GM20431 (cell line): ENCODE measurements around the gene PDGFA.

Experiments used
- in situ Hi-C: fragments of 300-500 bp; cut with MseI, MboI; formaldehyde crosslinking; loops from one replicate; pipeline ENCODE4 v1.15.0; 2020; ENCODE audit warnings: low sequenced_read_pairs; ENCODE audit not compliant: unreplicated experiment

The PDGFA gene

DNA sequence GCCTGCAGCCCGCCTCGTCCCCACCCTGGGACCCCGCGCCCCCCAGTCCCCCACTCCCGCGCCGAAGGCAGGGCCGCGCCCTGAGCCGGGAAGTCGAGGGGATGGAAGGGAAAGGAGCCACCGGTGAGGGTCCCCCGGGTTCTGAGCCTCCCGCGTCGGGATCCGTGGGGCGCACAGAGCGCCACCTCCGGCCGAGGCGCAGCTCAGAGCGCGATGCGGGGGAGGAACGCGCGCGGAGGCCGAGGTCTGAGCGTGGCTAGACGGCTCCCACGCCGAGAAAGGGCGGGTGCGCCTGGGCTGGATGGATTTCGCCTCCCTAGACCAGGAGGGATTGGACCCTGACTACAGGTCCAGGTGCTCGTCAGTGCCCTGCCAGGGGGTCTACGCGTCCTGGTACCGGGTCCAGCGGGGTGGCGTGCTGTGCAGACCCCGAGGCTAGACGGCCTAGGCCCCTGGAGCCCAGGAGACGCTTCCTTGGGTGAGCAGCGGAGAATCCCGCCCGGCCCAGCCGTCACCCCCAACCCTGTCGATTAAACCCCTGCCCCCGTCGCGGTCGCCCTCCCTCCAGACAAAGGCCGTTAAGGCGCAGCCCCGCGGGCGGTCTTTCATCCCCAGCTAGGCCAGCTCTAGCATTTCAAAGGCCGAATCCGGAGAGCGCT, 986 bp upstream of the PDGFA start:
- in situ Hi-C loops: no loop called here

DNA sequence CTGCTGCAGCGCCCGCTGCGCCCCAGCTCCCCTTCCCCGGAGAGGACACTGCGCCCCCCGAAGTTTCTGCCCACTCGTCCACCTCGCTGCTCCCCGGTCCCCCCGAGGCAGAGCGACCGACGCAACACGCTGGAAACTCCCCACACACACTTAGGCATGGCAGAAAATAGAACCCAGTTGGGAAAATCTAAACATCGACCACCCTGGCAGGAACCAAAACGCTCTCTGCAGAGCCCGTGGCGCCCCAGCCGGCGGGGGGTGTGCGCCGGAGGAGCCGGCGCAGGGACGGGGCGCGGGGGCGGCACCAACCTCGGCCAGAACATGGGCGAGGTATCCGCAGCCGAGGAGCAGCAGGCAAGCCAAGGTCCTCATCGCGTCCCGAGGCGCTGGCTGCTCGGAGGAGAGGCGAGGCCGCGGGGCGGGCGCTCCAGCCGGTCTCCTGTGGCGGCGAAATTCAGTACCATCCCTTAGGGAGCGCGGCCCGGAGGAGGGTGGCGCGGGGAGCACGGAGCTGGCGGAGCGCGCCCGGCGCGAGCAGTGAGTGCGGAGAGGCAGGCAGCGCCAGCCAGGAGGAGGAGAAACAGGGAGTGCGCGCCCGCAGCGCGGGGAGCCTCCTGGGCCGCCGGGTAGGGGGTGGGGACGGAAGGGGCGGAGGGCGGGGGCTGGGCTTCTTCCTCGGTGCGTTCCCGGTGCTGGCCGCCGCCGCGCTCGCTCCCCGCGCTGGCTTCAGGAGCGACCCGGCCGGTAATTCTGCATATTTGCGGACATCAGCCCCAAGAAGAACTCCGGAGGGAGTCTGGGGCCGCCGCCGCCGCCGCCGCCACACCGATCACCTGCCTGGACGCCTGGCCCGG, 789 bp downstream of the PDGFA start:
- in situ Hi-C loops: no loop called here

DNA sequence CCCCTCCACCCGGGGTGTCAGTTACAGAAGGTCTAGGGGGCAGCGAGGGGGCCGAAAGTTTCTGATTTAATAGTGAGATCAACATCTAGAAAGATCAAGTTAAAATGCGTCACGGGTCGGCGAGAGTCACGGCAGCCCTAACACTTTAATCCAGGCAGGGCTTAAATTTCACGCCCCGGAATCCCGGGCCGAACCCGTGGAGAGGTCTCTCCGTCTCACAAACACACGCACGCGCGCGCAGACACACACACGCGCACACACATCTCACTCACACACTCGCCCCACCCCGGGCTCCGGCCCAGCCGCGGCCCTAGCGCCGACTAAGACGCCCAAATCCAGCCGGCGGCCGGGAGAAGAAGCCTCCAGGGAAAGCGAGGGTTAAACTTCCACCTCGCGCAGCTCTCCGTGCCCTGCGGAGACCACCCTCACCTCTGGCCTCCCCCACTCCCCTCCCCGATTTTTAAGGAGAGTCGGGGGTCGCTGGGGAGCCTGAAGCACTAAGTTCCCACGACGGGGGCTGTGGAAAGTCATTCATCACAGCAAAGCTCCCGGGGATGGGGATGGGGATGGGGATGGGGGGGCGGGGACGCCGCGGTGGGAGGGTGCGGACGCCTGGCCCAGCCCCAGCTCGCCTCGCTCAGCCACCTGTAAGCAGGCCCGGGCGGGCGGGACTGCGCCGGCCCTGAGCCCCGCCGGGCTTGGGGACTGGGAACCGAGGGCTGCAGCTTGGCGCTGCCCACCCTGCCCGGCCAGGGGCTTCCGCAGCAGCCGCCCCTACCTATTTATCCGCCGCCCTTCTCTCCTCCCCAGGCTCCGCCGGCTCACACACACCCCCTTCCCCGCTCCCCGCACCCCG, 1.6 kb downstream of the PDGFA start:
- in situ Hi-C loops: no loop called here

DNA sequence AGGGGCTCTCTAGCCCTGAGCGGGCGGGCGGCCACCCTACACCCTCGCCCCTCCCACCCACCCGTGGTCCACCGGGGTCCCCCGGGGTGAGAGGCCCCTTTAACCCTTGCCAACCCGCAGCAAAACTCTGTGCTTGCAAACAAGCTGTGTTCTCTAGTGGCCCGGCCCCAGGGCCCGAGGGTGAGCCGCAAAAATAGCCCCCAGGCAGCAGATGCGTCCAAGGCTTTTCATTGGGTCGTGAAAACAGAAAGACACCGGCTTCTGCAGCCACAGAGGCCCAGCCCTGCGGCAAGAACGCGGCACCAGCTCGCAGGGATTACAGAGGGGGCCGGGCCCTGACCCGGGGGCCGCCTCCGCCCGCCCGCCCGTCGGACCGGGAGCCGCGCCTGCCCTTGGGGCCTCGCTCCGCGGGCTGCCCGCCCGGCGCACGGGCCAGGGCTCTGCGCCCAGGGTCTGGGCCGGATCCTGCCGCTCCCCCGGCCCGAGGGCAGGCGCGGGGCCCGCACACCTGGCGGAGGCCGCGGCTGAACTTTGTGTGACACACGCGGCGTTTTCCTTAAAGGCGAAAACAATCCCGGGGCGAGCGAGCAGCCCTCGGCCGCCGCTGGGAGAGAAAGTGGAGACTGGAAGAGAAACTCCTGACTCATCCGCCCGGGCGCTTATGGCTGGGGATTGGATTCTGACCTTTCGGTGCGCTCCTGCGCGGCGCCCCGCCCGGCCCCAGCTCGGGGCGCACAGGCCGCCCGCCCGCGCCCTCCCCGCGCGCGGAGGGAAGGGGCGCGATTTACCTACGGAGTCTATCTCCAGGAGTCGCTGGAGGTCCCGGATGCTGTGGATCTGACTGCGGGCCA, 2.8 kb downstream of the PDGFA start:
- in situ Hi-C loops: no loop called here

DNA sequence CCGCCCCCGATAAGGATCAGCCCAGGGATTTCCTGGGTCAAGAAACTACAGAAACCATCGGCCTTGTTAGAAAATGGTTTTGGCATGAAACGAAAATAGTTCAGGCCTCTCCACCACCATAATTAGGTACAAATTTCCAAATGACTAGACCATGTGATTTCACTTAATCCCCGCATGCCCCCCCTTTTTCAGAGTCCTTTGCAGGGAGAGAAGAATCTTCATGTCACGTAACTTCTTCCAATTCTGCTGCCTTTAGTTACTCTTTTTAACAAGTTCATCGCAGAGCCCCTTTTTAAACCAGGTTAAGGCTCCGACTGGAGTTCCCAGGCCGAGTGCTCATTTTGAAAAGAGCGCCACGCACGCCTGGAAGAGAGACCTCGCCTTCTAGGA, 3.4 kb downstream of the PDGFA start:
- in situ Hi-C loops: no loop called here

DNA sequence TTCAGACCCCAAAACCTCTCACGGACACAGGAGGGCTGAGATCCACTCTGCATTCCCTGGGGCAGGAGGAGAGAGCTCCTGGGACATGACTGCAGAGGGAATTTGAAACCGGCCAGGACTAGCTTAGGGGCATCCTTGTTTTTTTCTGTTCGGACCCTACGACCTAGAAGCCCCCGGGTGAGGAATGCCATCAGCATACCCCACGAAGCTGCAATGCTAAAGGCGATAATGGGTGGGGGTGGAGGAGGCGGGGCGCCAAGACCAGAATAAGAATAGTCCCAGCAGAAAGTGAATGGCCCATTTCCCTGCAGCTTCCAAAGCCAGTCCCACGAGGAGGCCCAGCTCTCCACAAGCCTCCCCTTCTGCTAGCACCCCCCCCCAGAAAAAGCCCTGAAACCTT, 4.0 kb downstream of the PDGFA start:
- in situ Hi-C loops: no loop called here

DNA sequence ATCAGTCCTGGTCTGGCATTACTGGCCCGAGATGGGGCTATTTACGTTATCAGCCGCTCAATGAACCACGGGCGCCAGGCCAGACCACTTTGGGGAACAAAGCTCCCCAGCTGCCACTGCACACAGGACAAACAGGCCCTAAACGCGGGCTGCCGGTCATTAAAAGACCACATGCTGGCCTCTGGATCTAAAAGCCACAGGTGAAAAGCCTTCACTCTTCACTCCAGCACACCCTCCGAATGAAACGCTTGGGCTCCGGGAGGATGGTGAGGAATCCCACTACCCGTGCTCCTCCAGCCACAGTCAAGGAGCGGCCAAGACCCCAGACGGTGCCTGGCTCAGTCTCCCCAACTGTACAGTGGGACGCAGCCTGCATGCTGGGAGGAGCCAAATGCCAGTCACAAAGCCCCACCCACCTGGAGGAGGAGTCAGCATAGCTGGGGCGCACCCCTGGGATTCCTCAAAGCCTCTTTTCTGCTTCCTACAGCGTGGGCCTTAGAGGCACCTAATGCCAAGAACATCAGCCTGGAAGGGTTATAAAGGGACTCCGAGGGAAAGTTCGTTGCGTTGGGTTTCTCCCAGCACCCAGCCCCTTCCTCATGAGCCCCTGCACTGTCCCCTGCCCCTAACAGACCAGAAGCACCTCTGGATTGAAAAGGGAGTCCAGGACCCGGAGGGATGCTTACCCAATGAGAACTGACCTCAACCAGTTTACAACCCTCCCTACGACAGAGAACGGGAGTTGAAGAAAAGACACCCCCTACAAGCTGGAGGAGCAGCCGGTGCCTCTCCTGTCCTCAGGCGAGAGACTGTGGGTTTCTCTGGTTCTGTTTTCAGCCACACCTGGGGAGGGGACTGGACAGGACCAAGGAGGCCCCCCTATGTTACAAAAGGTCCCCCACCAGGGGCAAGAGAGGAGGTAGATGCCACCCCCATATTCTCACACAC, 4.7 kb downstream of the PDGFA start:
- in situ Hi-C loops: no loop called here

DNA sequence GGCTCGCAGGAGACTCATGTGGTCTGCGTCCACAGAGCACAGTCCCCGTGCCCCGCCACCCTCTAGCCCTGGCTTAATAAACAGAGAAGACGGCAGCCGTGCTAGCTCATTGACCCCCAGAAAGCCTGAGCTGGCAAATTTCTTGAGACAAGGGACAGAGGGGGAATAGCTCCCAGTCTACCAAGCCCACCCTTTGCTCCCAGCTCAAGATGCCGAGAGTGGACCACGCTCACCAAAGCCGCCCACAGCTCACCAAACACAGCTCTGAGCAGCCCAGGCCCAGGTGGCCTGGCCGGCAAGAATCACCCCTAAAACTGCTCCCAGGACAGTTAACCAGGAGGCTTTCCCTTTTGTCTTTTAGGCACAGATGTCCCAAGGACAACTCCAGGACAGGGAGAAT, 5.4 kb downstream of the PDGFA start:
- in situ Hi-C loops: no loop called here

DNA sequence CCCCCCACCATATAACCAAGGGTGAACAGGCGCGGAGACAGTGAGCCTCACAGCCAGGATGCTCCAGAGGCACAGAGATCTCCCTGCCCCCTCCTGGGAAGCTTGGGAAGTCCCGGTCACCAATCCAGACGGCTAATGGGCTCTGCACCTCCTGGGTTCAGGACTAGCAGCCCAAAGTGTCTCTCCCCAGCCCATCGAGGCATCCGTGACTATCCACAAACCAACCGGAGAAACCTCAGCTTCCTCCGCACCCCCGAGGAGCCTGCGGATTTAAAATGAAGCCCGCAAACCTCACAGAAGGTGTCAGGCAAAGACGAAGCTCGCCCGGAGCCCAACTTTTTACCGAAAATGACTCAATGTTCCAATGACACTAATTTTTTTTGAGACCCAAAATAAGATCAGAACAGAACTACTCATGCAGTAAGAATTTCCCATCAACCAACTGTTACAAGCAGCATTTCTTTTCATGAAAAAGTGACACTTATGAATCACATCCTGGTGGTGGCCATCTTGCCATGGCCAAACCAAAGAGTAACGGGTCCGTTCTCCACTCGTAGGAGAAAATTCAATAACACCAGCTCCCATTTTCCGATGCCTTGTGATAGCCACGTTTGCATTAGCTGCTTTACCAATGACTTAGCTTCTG, 6.0 kb downstream of the PDGFA start:
- in situ Hi-C loops: no loop called here

DNA sequence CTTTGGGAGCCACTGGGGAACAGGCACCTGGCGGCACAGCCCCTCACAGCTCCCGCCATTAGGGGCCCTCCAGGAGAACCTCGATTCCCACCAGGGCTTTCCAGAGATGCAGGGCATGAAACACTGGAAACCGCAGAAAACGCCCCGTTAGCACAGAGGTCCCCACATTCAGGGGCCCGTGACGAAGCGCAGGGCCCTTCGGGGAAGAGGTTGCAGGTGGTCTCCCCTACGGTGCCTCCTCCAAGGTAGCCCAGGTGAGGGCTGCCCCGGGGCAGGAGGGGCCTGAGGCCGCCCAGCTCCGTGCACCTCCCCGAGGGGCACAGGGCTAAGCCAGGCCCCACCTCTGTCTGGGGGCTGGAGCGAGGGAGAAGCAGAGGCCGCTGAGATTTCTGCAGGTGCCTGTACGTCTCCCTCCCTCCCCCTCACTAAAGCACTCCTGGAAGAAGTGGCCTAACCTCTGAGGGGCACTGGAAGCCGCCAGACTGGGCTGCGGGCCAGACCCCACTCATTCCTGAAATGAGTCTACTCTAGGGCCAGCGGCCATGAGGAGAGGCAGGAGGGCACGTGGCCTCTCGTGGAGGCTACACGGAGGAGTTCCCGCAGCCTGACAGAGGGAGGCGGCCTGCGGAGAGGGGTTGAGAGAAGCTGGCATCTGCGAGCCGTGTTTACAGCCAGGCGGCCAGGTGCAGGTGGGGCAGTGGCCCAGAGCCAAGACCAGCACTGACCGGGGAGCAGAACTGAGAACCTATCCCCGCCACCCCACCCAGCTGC, 6.9 kb downstream of the PDGFA start:
- in situ Hi-C loops: no loop called here

DNA sequence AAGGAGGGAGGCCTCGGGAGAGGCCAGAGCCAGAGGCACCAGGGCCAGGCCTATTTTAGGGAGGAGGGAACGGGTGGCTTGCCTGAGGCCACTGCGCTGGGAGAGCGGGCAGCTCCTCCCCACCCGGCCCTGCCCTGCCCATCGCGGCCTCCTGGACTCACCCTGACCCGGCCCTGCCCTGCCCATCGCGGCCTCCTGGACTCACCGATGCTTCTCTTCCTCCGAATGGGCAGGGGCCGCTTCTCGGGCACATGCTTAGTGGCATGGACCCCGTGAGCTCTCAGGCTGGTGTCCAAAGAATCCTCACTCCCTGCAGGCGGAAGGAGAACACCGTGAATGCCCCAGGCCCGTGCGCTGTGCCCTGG, 7.5 kb downstream of the PDGFA start:
- in situ Hi-C loops: no loop called here

DNA sequence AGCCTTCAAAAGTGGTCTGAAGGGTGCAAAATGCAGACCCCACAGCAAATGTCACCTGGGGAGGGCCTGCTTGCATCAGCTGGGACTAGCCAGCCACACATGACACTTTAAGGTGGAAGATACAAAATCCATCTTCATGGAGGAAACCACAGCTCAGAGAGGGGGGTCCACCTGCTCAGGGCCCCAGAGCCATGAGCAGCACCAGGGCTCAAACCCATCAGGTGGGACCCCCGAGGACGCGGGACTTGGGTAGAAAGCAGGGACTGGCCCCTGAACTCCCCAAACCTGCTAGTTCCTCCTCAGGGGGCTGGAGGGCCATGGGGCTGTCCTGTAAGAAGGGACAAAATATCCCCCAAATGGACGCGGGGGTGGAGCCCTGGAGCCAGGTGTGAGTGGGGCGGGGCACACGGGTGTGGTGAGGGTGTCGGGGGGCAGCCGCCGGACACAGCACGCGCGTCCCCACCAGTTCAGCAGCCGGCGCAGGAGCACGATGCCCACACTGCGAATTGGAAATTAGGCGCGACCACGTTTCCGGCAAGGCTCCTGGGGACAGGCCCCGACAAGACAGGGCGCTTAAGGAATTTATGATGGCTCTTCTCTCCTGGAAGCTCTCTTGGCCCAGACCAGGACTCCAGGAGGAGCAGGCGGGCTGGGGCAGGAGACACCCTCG, 8.0 kb downstream of the PDGFA start:
- in situ Hi-C loops: no loop called here

DNA sequence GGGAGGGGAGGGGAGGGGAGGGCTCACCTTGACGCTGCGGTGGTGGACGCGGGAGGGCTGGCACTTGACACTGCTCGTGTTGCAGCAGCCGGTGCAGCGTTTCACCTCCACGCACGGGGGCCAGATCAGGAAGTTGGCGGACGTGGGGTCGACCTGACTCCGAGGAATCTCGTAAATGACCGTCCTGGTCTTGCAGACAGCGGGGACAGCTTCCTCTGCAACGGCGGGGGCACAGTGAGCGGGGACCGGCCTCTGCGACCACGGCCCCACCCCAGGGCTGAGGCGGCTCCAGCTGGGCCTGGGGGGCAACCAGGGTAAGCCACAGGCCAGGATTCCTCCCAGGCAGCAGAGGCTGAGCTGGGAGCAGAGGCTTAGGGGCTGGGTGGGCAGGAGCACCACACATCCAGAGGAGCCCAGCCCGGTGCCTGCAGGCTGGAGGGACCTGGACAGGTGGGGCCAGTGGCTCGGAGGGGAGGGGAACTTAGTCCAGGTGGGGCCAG, 8.8 kb downstream of the PDGFA start:
- in situ Hi-C loops: no loop called here

DNA sequence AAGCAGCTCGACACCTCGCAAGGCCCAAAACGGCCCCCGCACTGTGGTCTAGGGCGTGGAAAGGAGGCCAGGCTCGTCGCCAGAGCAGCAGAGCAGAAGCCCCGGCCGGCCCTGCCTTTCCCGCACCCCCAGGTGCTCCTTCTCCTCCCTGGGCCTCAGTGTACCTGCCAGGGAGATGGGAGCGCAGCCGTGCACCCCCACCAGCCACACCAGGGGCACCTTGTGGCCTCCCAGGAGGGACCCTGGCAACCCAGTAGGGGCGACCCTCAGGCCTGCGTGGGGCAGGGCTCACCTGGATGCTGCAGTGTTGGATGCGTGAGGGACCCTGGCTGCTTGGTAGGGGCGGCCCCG, 9.5 kb downstream of the PDGFA start:
- in situ Hi-C loops: no loop called here

DNA sequence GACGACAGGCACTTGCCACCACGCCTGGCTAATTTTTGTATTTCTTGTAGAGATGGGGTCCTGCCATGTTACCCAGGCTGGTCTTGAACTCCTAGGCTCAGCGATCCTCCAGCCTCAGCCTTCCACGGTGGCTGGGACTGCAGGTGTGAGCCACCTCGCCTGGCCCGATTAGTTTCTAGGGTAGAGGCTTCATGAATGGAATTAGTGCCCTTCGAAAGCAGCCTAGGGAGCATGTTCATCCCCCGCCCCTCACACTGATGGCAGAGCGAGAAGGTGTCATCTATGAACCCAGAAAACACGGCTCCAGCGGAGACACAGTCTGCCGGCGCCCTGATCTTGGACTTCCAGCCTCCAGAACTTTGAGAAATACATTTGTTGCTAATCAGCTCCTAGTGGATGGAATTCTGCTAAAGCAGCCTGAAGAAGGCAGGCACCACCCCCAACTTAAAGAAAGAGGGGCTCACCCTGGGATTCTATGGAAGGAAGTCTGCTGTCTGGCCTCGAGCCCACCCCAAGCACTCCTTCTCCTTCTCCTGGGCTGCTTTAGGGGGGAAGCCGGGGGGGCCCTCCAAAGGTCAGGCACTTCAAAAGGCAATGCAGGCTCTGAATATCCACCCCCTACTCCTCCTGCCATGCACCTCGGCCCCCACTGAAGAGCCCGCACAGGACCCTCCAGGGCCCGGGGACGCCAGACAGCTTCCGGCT, 10.1 kb downstream of the PDGFA start:
- in situ Hi-C loops: no loop called here

DNA sequence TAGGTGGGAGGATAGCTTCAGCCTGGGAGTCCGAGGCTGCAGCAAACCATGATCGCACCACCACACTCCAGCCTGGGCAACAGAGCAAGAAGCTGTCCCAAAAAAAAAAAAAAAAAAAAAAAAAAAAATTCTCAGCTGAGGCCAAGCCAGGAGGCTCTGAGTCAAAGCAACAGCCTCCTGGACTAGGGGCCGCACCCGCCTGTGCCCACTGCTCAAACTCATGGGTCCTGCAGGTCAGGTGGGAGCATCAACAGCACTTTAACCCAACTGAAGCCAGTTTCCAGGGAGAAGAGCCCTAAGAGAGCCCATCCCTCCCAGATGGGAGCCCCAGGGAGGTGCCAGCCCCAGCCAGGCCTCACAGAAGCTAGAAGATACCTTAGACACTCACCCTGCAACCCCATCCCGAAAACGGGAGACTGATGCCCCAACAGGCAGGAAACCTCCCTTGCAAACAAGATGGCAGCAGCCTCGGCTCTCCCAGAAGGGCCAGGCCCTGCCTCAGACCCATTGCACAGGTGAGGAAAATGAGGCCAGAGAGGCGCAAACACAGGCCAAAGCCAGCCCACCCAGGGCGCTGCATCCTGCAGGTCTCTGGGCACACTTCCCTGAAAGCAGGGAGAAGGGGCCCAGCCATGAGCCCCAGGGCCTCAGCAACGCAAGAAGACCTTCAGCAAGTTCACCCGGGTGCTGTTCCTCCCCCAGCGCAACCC, 11.0 kb downstream of the PDGFA start:
- in situ Hi-C loops: no loop called here
